Lung (tissue), 12 donors: Measurements from ENCODE around the gene GRID2. TPM values are rescaled to one million over a fixed set of nuclear protein-coding genes. Genes with fewer than 3 reads are reported as not detected.

ENCODE experiments used
- ATAC-seq: fragments of 200-7000 bp; cut with Tn5 transposase; one replicate; pipeline ENCODE4 v1.9.1; 2020; ENCODE audit warnings: moderate number of reproducible peaks; ENCODE audit not compliant: insufficient read depth, low FRiP score
- DNase-seq, 3 donors: peaks; one replicate each; pipeline ENCODE4 v3.0.0-alpha.2; 2013 to 2017
- H3K27ac ChIP-seq, 2 donors: one replicate each; pipeline ENCODE4 v1.5.1; 2013; ENCODE audit warnings: mild to moderate bottlenecking in 2 of 2, moderate library complexity in 2 of 2, control low read depth in 1 of 2, inconsistent platforms in 1 of 2, low read depth in 1 of 2, low read length in 1 of 2
- H3K27me3 ChIP-seq, 3 donors: one replicate each; pipeline ENCODE4 v1.5.1; 2013; ENCODE audit warnings: low read length in 2 of 3; ENCODE audit not compliant: control insufficient read depth in 3 of 3, insufficient read depth in 3 of 3
- H3K36me3 ChIP-seq, 4 donors: one replicate each; pipeline ENCODE4 v1.5.1; 2013; ENCODE audit warnings: low read length in 4 of 4, mild to moderate bottlenecking in 1 of 4, moderate library complexity in 1 of 4; ENCODE audit not compliant: control insufficient read depth in 4 of 4, insufficient read depth in 4 of 4
- H3K4me1 ChIP-seq, 5 donors: one replicate each; pipeline ENCODE4 v1.5.1; 2013; ENCODE audit warnings: low read length in 5 of 5, mild to moderate bottlenecking in 2 of 5, moderate library complexity in 1 of 5; ENCODE audit not compliant: control insufficient read depth in 5 of 5, insufficient read depth in 5 of 5
- H3K4me3 ChIP-seq: one replicate; pipeline ENCODE4 v1.5.1; 2013; ENCODE audit warnings: mild to moderate bottlenecking, control low read depth, moderate library complexity
- H3K9ac ChIP-seq, 2 donors: one replicate each; pipeline ENCODE4 v1.5.1; 2013; ENCODE audit warnings: low read length in 2 of 2, control low read depth in 1 of 2; ENCODE audit not compliant: insufficient read depth in 1 of 2
- H3K9me3 ChIP-seq, 4 donors: one replicate each; pipeline ENCODE4 v1.5.1; 2013; ENCODE audit warnings: low read length in 3 of 4, mild to moderate bottlenecking in 1 of 4, moderate library complexity in 1 of 4; ENCODE audit not compliant: control insufficient read depth in 4 of 4, insufficient read depth in 3 of 4
- CTCF ChIP-seq: IDR thresholded peaks from 2 replicates; pipeline ENCODE4 v1.5.1; 2012; ENCODE audit warnings: mild to moderate bottlenecking; ENCODE audit errors: control extremely low read depth, extremely low read depth
- WGBS, 2 donors: extraction: QIAGEN DNeasy Blood & Tissue Kit; methylation state at CpG; one replicate each; pipeline ENCODE4 v1.1.7; 2013; 5-methylcytosine and 5-hydroxymethylcytosine counted together
- polyA plus RNA-seq, 2 donors: library from polyadenylated mRNA; stranded (reverse); fragments of 200-250 nt; gene quantifications; one replicate each; pipeline ENCODE4 v1.2.1, GENCODE V29; 2013
- total RNA-seq, 2 donors: library from RNA; depleted of rRNA in 1 of 2; stranded (reverse); fragments of >200 nt in 1 of 2; gene quantifications; one replicate each; pipeline ENCODE4 v1.2.1, GENCODE V29; 2014 to 2021
- donor health status: control.
- donor health status: control.
- donor health status: Bipolar disorder and iron deficiency.
- donor health status: healthy.
- donor health status: DM: yes; HTN: yes; CAD: no.

The GRID2 gene
- total and polyA plus RNA-seq, 4 donors: 0.09 to 1.3 TPM; not detected in 2

- Histone ChIP-seq H3K27me3 (no peaks in the 10 kb centered on the region), H3K9ac (no peak overlapping the region), H3K9me3 (peaks cover 0 to under 1% (median 0%) of the 10 kb centered on the region in 4 donors), H3K4me3 (no peak overlapping the region), H3K36me3 (no peaks in the 10 kb centered on the region), H3K4me1 (peaks cover 0 to 10% (median 3%) of the 10 kb centered on the region in 5 donors), H3K27ac (no peak overlapping the region)
- DNase-seq (peak in 2 of 3 donors; percentile 37 to 42), ATAC-seq (no peak)
- WGBS, 2 donors: 61 to 75% methylated on average over 2 of the region's 2 CpGs
- TF ChIP-seq CTCF: no peak
These were observed 24.3 kb downstream of the GRID2 start for GRCh38 chr4:92328095-92328494.

- Histone ChIP-seq H3K27ac (no peak overlapping the region), H3K4me1 (peaks cover 2 to 26% (median 5%) of the 10 kb centered on the region in 5 donors), H3K9me3 (peaks cover 0 to 2% (median 0%) of the 10 kb centered on the region in 4 donors), H3K4me3 (no peak overlapping the region), H3K9ac (no peak overlapping the region), H3K36me3 (no peaks in the 10 kb centered on the region), H3K27me3 (no peaks in the 10 kb centered on the region)
- WGBS, 2 donors: 65 to 76% methylated on average over 2 of the region's 2 CpGs
- ATAC-seq: no peak
- no peak for TF ChIP-seq CTCF
- DNase-seq: peak; percentile 47 to 77 (median 58)
These were observed 29.2 kb downstream of the GRID2 start for GRCh38 chr4:92333016-92333415.

GRCh38 chr4:92334716-92335350 is 31.1 kb downstream of the GRID2 start:
- TF ChIP-seq CTCF: no peak
- H3K4me3 ChIP-seq: no peak overlapping the region
- peaks cover 0 to 24% (median 5%) of the 10 kb centered on the region in 5 donors for H3K4me1 ChIP-seq
- WGBS, 2 donors: 55 to 75% methylated on average over 1 of the region's 1 CpG
- DNase-seq: peak; percentile 73 to 98 (median 95)
- no peak overlapping the region for H3K27ac ChIP-seq
- H3K9ac ChIP-seq: no peak overlapping the region
- H3K27me3 ChIP-seq: no peaks in the 10 kb centered on the region
- H3K36me3 ChIP-seq: no peaks in the 10 kb centered on the region
- peaks cover 0 to 2% (median 0%) of the 10 kb centered on the region in 4 donors for H3K9me3 ChIP-seq
- no peak for ATAC-seq
